Heart right ventricle (tissue), 16 donors: ENCODE data around the gene PDK4. TPM values are rescaled to one million over a fixed set of nuclear protein-coding genes. Genes with fewer than 3 reads are reported as not detected.

Source experiments
- ATAC-seq, 8 donors: fragments of 200-7000 bp; cut with Tn5 transposase; one replicate each; pipeline ENCODE4 v1.9.1; 2020; ENCODE audit warnings: mild to moderate bottlenecking in 8 of 8, moderate library complexity in 8 of 8, moderate number of reproducible peaks in 1 of 8
- DNase-seq, 2 donors: peaks; one replicate each; pipeline ENCODE4 v3.0.0-alpha.2; 2020
- H3K27ac ChIP-seq, 10 donors: fragments of 200-600 bp; sonication (generic) in 2 of 10; one replicate each; pipeline versions ENCODE4 v1.5.0 to v1.8.0; 2020 to 2022; ENCODE audit warnings: mild to moderate bottlenecking in 3 of 10
- H3K27me3 ChIP-seq, 7 donors: fragments of 200-600 bp; one replicate each; pipeline ENCODE4 v1.8.0; 2021 to 2022; ENCODE audit warnings: mild to moderate bottlenecking in 2 of 7
- H3K36me3 ChIP-seq, 9 donors: fragments of 200-600 bp; sonication (generic) in 1 of 9; one replicate each; pipeline versions ENCODE4 v1.5.0 to v1.8.0; 2020 to 2022; ENCODE audit warnings: mild to moderate bottlenecking in 2 of 9
- H3K4me1 ChIP-seq, 9 donors: fragments of 200-600 bp; sonication (generic) in 1 of 9; one replicate each; pipeline versions ENCODE4 v1.5.0 to v1.8.0; 2020 to 2022; ENCODE audit warnings: mild to moderate bottlenecking in 4 of 9
- H3K4me3 ChIP-seq, 10 donors: fragments of 200-600 bp; sonication (generic) in 2 of 10; one replicate each; pipeline versions ENCODE4 v1.5.0 to v1.8.0; 2020 to 2022; ENCODE audit warnings: mild to moderate bottlenecking in 7 of 10, moderate library complexity in 2 of 10
- H3K9me3 ChIP-seq, 11 donors: fragments of 200-600 bp in 10 of 11; sonication (generic) in 2 of 11; one replicate each; pipeline versions ENCODE4 v1.5.0 to v1.8.0; 2013 to 2022; ENCODE audit warnings: mild to moderate bottlenecking in 2 of 11, control low read depth in 1 of 11, moderate library complexity in 1 of 11
- CTCF ChIP-seq, 9 donors: fragments of 200-600 bp; sonication (generic) in 2 of 9; IDR thresholded peaks; one replicate each; pipeline versions ENCODE4 v1.5.0 to v1.8.0; 2021 to 2022; ENCODE audit warnings: antibody characterized with exemption in 9 of 9, mild to moderate bottlenecking in 5 of 9, moderate library complexity in 1 of 9
- WGBS, 2 donors: extraction: QIAGEN DNeasy Blood & Tissue Kit; methylation state at CpG; one replicate each; pipeline ENCODE4 v1.1.7; 2013; ENCODE audit warnings: inconsistent platforms in 1 of 2; 5-methylcytosine and 5-hydroxymethylcytosine counted together
- intact Hi-C, 10 donors: fragments of 100-400 bp; cut with DNase I; formaldehyde crosslinking; loops; one replicate each; pipeline versions ENCODE4 v1.11.1 to v1.14.2; 2022
- polyA plus RNA-seq, 2 donors: library from polyadenylated mRNA; stranded (reverse); fragments of 200-250 nt; gene quantifications; one replicate each; pipeline ENCODE4 v1.2.3, GENCODE V29; 2013
- total RNA-seq, 10 donors: library from RNA; stranded (reverse); fragmentation: NEBNext Ultra II Directional in 3 of 10; extraction: Animal tissue kit (Norgen Biotek cat#: 25700) in 3 of 10; gene quantifications; one replicate each; pipeline versions ENCODE4 v1.2.1 to v1.2.4, GENCODE V29; 2021 to 2023
- donor health status: Arrhythmogenic right ventricular cardiomyopathy.
- donor health status: ischemic (EF 13 %, LVEDD 7.1; RV severe dilation, severe dysfunction).
- donor health status: healthy with polysubstance abuse.
- donor health status: DM: no; HTN: yes; CAD: no.
- donor health status: DM: no; HTN: no; CAD: no.
- donor health status: ischemic (EF 25% LVEDD 6.9; RV normal size, moderate dysfunction).
- donor health status: ischemic (EF 25% LVEDD 5.7; RV mildly dilated, moderate dysfunction).
- donor health status: healthy.
- donor health status: DM: yes; HTN: yes; CAD: no.
- donor health status: Ischemic cardiomyopathy.
- donor health status: ischemic (EF 35%, LVEDD 5.7; RV mildly dilated, moderate dysfunction).
- donor health status: nonischemic (EF 11% LVEDD 7.7; RV severe dilation, severe dysfunction).
- donor health status: DM: yes; HTN: yes; CAD: no.
- donor health status: PGD.
- donor health status: ischemic (EF 29% LVEDD 5.4; RV normal size, mild dysfunction).
- donor health status: nonischemic (EF 23%, LVEDD 6.1; RV moderate dilation, normal function).

Gene PDK4
- total and polyA plus RNA-seq, 12 donors = 63.0 to 2,183 (median 269) TPM

DNA sequence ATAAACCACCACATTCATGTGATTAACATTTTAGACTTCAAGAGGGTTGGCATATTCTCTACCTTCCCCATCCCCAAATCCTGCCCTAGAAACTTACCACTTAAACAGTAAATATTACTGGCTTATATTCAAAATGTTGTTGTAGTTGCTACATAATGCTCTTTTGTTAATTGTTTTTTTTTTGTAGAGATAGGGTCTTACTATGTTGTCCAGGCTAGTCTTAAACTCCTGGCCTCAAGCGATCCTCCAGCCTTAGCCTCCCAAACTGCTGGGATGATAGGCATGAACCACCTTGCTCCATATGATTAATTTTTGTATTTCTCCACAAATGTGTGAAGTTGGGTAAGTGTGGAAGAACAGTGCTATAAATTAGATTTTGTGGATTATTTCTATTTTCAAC, 6.5 kb downstream of the PDK4 start:
- ATAC-seq (peak in 1 of 8 donors; percentile 4), DNase-seq (no peak)
- no peaks in the 10 kb centered on the region for H3K9me3 ChIP-seq
- H3K4me3 ChIP-seq = peak overlapping the region in 3 of 10 donors; percentile 47 to 76 (median 75)
- peak overlapping the region in 4 of 10 donors; percentile 26 to 99 (median 66) for H3K27ac ChIP-seq
- peaks cover 0 to 88% (median 67%) of the 10 kb centered on the region in 9 donors for H3K4me1 ChIP-seq
- TF ChIP-seq CTCF (IDR thresholded peaks at IDR 0.05) = no peak
- H3K27me3 ChIP-seq = no peaks in the 10 kb centered on the region
- H3K36me3 ChIP-seq = peaks cover 0 to 100% (median 84%) of the 10 kb centered on the region in 9 donors
- 97 to 100% methylated on average over 1 of the region's 1 CpG for whole genome bisulfite sequencing, 2 donors
- intact Hi-C loops = loop anchor here in 2 of 10 donors (5.0 to 10.0 kb wide), 2 partner anchors 42 to 95 kb away; no protein-coding TSS in a partner anchor

DNA sequence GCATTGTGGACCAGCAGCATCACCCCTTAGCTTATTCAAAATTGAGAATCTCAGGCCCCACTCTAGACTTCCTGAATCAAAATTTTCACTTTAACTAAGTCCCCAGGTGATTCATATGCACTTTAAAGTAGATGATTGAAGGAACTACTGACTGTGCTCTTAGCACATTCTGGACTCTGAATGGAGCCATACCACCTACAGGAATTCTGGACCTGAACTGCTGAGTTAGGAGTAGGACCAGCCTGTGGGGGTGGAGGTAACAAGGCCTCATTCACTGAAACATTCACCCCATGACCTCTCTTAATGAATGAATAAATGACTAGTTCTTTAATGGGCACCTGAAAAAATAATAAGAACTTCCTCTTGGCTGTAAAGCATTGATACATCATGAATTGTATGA, 7.3 kb downstream of the PDK4 start:
- H3K27ac ChIP-seq = peak overlapping the region in 6 of 10 donors; percentile 6 to 99 (median 11)
- H3K36me3 ChIP-seq = peaks cover 0 to 100% (median 89%) of the 10 kb centered on the region in 9 donors
- intact Hi-C loops = no loop called here
- no peaks in the 10 kb centered on the region for H3K9me3 ChIP-seq
- peak overlapping the region in 3 of 10 donors; percentile 2 to 6 (median 2) for H3K4me3 ChIP-seq
- no peak for TF ChIP-seq CTCF (IDR thresholded peaks at IDR 0.05)
- H3K27me3 ChIP-seq = no peaks in the 10 kb centered on the region
- H3K4me1 ChIP-seq = peaks cover 0 to 85% (median 64%) of the 10 kb centered on the region in 9 donors
- ATAC-seq (peak in 3 of 8 donors; percentile 2 to 23 (median 10)), DNase-seq (no peak)

- 56% methylated on average over 3 of the region's 3 CpGs for WGBS, 2 donors
- peaks cover 0 to 96% (median 69%) of the 10 kb centered on the region in 9 donors for H3K36me3 ChIP-seq
- peak overlapping the region in 3 of 10 donors; percentile 4 to 31 (median 27) for H3K27ac ChIP-seq
- H3K9me3 ChIP-seq = no peaks in the 10 kb centered on the region
- H3K27me3 ChIP-seq = no peaks in the 10 kb centered on the region
- no peak for DNase-seq
- intact Hi-C loops = no loop called here
- no peak for ATAC-seq
- peaks cover 0 to 64% (median 48%) of the 10 kb centered on the region in 9 donors for H3K4me1 ChIP-seq
- no peak for TF ChIP-seq CTCF (IDR thresholded peaks at IDR 0.05)
- no peak overlapping the region for H3K4me3 ChIP-seq
These were observed 9.4 kb downstream of the PDK4 start for GRCh38 chr7:95586951-95587301.

DNA sequence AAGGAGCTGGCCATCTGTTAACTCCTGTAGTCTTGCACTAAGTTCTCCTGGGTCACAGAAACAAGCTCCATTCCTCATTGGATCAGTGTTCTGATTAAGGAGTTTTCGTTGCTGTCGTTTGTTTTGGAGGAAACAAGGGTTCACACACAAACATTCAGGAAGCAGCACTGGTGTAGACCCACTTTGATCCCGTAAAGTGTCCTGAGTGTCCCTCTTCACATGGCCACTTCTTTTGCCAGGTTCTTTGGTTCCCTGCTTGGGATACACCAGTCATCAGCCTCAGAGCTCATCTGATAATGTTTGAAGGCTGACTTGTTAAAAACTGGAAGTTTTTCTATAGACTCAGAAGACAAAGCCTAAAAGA, 10.9 kb downstream of the PDK4 start:
- Histone ChIP-seq H3K27me3 (no peaks in the 10 kb centered on the region), H3K4me3 (no peak overlapping the region), H3K27ac (peak overlapping the region in 4 of 10 donors; percentile 1 to 26 (median 8)), H3K4me1 (peaks cover 0 to 49% (median 33%) of the 10 kb centered on the region in 9 donors), H3K9me3 (no peaks in the 10 kb centered on the region), H3K36me3 (peaks cover 0 to 80% (median 57%) of the 10 kb centered on the region in 9 donors)
- no peak for TF ChIP-seq CTCF (IDR thresholded peaks at IDR 0.05)
- DNase-seq (no peak), ATAC-seq (no peak)
- WGBS, 2 donors = 41 to 56% methylated on average over 3 of the region's 3 CpGs
- intact Hi-C loops = no loop called here
